DND-41 (cell line): ENCODE results near the gene NBAS.

Experiments used
- EZH2 ChIP-seq: IDR thresholded peaks from 3 replicates; pipeline ENCODE4 v1.6.1; 2012; ENCODE audit warnings: borderline replicate concordance, low read depth, mild to moderate bottlenecking, moderate library complexity, low read length, inconsistent platforms; ENCODE audit not compliant: severe bottlenecking
- TF ChIP-seq, protein P1 (sequence below): IDR thresholded peaks from 2 replicates; pipeline ENCODE4 v1.5.1; 2012; ENCODE audit warnings: borderline replicate concordance, low read length, moderate library complexity, mild to moderate bottlenecking; ENCODE audit not compliant: poor library complexity, severe bottlenecking; ENCODE audit errors: extremely low read depth

DNA sequence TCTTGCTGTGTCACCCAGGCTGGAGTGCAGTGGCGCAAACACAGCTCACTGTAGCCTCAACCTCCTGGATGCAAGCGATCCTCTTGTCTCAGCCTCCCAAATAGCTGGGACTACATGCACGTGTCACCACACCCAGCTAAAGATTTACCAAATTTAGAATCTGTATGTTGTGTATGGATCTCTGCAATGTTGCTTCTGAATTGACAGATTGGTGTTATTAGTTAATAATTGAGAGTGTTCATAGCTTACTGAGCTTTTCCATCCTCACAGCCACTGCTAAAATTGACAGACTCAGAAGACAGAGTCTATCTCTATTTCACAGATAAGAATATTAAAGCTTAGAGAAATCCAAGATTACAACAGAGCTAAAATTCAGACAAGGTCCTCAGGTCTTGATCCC lies 4.3 kb upstream of the NBAS start:
- TF ChIP-seq, protein P1, sequence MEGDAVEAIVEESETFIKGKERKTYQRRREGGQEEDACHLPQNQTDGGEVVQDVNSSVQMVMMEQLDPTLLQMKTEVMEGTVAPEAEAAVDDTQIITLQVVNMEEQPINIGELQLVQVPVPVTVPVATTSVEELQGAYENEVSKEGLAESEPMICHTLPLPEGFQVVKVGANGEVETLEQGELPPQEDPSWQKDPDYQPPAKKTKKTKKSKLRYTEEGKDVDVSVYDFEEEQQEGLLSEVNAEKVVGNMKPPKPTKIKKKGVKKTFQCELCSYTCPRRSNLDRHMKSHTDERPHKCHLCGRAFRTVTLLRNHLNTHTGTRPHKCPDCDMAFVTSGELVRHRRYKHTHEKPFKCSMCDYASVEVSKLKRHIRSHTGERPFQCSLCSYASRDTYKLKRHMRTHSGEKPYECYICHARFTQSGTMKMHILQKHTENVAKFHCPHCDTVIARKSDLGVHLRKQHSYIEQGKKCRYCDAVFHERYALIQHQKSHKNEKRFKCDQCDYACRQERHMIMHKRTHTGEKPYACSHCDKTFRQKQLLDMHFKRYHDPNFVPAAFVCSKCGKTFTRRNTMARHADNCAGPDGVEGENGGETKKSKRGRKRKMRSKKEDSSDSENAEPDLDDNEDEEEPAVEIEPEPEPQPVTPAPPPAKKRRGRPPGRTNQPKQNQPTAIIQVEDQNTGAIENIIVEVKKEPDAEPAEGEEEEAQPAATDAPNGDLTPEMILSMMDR: no peak
- no peak for TF ChIP-seq EZH2
